Osteoblast (primary cell): ENCODE data around the gene CEP89. TPM values are rescaled to one million over a fixed set of nuclear protein-coding genes. Genes with fewer than 3 reads are reported as not detected.
"Not testable (repeated sequence)": the region's sequence is repeated elsewhere in the genome, so short reads cannot be mapped to it uniquely, and the experiment has no call there.

Experiments
- DNase-seq: peaks from one replicate; pipeline ENCODE4 v3.0.0; 2011; ENCODE audit warnings: low spot score, mixed read lengths; ENCODE audit not compliant: insufficient read length; ENCODE audit errors: missing footprints
- H2AFZ ChIP-seq: 2 replicates; pipeline ENCODE4 v1.6.0; 2011; ENCODE audit warnings: mild to moderate bottlenecking, low read length
- H3K27ac ChIP-seq: 2 replicates; pipeline ENCODE4 v1.5.1; 2011; ENCODE audit warnings: mild to moderate bottlenecking, low read depth, low read length, moderate library complexity
- H3K27me3 ChIP-seq: 2 replicates; pipeline ENCODE4 v1.6.0; 2012; ENCODE audit warnings: mild to moderate bottlenecking, control low read depth, inconsistent platforms, low read length, moderate library complexity; ENCODE audit not compliant: insufficient read depth
- H3K36me3 ChIP-seq: 2 replicates; pipeline ENCODE4 v1.5.1; 2011; ENCODE audit warnings: mild to moderate bottlenecking, low read length, control low read depth, moderate library complexity; ENCODE audit not compliant: insufficient read depth
- H3K4me1 ChIP-seq: 2 replicates; pipeline ENCODE4 v1.5.1; 2011; ENCODE audit warnings: mild to moderate bottlenecking, low read length, control low read depth, moderate library complexity; ENCODE audit not compliant: insufficient read depth
- H3K4me2 ChIP-seq: 2 replicates; pipeline ENCODE4 v1.6.0; 2011; ENCODE audit warnings: mild to moderate bottlenecking, low read length; ENCODE audit not compliant: insufficient read depth
- H3K4me3 ChIP-seq: fragments of 200-600 bp; sonication (generic); 3 replicates; pipeline ENCODE4 v1.5.1; 2012; ENCODE audit warnings: mild to moderate bottlenecking, low read length, inconsistent platforms; ENCODE audit not compliant: insufficient read depth
- H3K79me2 ChIP-seq: 2 replicates; pipeline ENCODE4 v1.6.0; 2012; ENCODE audit warnings: mild to moderate bottlenecking, low read length, control low read depth, inconsistent platforms; ENCODE audit not compliant: insufficient read depth
- H3K9me3 ChIP-seq: 2 replicates; pipeline ENCODE4 v1.5.1; 2011; ENCODE audit warnings: low read depth, low read length, control low read depth
- H4K20me1 ChIP-seq: 2 replicates; pipeline ENCODE4 v1.6.0; 2012; ENCODE audit warnings: mild to moderate bottlenecking, low read length, control low read depth; ENCODE audit not compliant: insufficient read depth
- CTCF ChIP-seq: IDR thresholded peaks from 2 replicates; pipeline ENCODE4 v1.5.1; 2011; ENCODE audit warnings: mild to moderate bottlenecking, low read depth, low read length, moderate library complexity; ENCODE audit errors: extremely low read depth
- total RNA-seq: library from RNA; depleted of rRNA; stranded (reverse); fragments of >200 nt; gene quantifications from 2 replicates; pipeline ENCODE4 v1.2.3, GENCODE V29; 2012

The CEP89 gene
- total RNA-seq, 1 donor, result 18.5 TPM

GRCh38 chr19:32945260-32945659, 26.5 kb downstream of the CEP89 start:
- Histone ChIP-seq H3K9me3 (no peaks in the 10 kb centered on the region), H4K20me1 (no peaks in the 10 kb centered on the region), H3K27ac (no peak overlapping the region), H2AFZ (no peak overlapping the region), H3K4me2 (no peak overlapping the region), H3K27me3 (no peaks in the 10 kb centered on the region), H3K4me3 (no peak overlapping the region), H3K4me1 (no peaks in the 10 kb centered on the region), H3K79me2 (no peaks in the 10 kb centered on the region), H3K36me3 (peaks cover 44% of the 10 kb centered on the region)
- no peak for DNase-seq
- no peak for TF ChIP-seq CTCF

- H3K27me3 ChIP-seq, H3K4me3 ChIP-seq, H3K4me2 ChIP-seq, H2AFZ ChIP-seq, H3K9me3 ChIP-seq, H4K20me1 ChIP-seq, DNase-seq, H3K79me2 ChIP-seq, H3K4me1 ChIP-seq, H3K27ac ChIP-seq: not testable (repeated sequence)
- H3K36me3 ChIP-seq, result peaks cover 27% of the 10 kb centered on the region
Measured at GRCh38 chr19:32941273-32941672, 30.5 kb downstream of the CEP89 start.

GRCh38 chr19:32936065-32936464, 35.7 kb downstream of the CEP89 start:
- no peak for DNase-seq
- Histone ChIP-seq H3K79me2 (no peaks in the 10 kb centered on the region), H3K4me2 (no peak overlapping the region), H3K4me1 (no peaks in the 10 kb centered on the region), H3K36me3 (peaks cover 21% of the 10 kb centered on the region), H2AFZ (no peak overlapping the region), H3K4me3 (no peak overlapping the region), H3K27ac (no peak overlapping the region), H3K27me3 (no peaks in the 10 kb centered on the region), H4K20me1 (no peaks in the 10 kb centered on the region), H3K9me3 (no peaks in the 10 kb centered on the region)
- TF ChIP-seq CTCF, result no peak

- no peak overlapping the region for H3K27ac ChIP-seq
- DNase-seq, result no peak
- no peak overlapping the region for H3K4me3 ChIP-seq
- peaks cover 22% of the 10 kb centered on the region for H3K36me3 ChIP-seq
- no peaks in the 10 kb centered on the region for H4K20me1 ChIP-seq
- no peak overlapping the region for H2AFZ ChIP-seq
- H3K27me3 ChIP-seq, result no peaks in the 10 kb centered on the region
- H3K4me1 ChIP-seq, result no peaks in the 10 kb centered on the region
- H3K4me2 ChIP-seq, result no peak overlapping the region
- no peaks in the 10 kb centered on the region for H3K79me2 ChIP-seq
- no peak for TF ChIP-seq CTCF
- no peaks in the 10 kb centered on the region for H3K9me3 ChIP-seq
Measured at GRCh38 chr19:32935629-32936028, 36.1 kb downstream of the CEP89 start.

GRCh38 chr19:32933571-32933970, 38.2 kb downstream of the CEP89 start:
- Histone ChIP-seq H3K36me3 (peaks cover 40% of the 10 kb centered on the region), H3K4me3 (no peak overlapping the region), H3K4me2 (no peak overlapping the region), H2AFZ (no peak overlapping the region), H3K27me3 (no peaks in the 10 kb centered on the region), H3K9me3 (no peaks in the 10 kb centered on the region), H4K20me1 (no peaks in the 10 kb centered on the region), H3K79me2 (no peaks in the 10 kb centered on the region), H3K4me1 (no peaks in the 10 kb centered on the region), H3K27ac (no peak overlapping the region)
- no peak for TF ChIP-seq CTCF
- no peak for DNase-seq
